GM12891 (cell line): ENCODE data around the gene CAMTA1.

Source experiments
- POLR2A ChIP-seq: IDR thresholded peaks from 2 replicates; pipeline ENCODE4 v1.6.1; 2011; ENCODE audit warnings: low read depth, low read length, control low read depth
- POLR2AphosphoS5 ChIP-seq: IDR thresholded peaks from 2 replicates; pipeline ENCODE4 v1.6.1; 2011; ENCODE audit warnings: low read depth, low read length, control low read depth
- TAF1 ChIP-seq: IDR thresholded peaks from 2 replicates; pipeline ENCODE4 v1.6.1; 2011; ENCODE audit warnings: low read depth, low read length, control low read depth

DNA sequence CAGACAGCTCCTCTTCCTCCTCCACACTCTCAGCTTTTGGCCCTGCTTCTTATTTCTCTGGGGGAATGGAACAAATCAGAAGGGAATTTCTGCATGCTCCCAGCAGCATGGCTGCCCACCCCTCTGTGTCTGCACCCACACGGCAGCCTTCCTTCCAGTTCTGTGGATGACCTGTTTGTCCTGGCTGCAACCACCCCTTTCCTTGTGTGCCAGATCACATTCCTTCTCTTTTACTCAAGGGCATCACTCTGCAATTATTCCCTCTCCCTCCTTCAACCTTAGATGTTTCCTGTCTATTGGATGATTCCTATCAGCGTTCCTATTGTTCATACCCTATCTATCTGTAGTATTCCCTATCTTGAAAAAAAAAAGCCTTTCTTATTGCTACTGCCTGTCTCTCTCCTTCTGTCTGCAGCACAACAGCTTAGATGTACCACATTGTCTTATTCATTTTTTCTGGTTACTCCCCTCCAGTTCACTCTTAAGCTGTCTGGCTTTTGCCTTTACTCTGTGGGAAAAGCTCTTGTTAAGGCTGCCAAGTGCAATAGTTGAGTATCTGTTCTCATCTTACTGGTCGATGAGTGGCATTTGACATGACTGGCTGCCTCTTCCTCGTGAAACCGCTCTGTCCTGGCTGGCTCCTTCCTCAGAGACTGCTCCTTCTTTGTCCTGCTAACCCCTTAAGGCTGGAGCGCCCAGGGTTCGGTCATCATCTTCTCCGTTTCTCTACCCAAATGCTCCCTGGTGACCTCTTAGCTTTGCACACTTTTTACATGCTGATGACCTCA lies 351.1 kb downstream of the CAMTA1 start:
- TF ChIP-seq POLR2A = no peak
- no peak for TF ChIP-seq POLR2AphosphoS5
- no peak for TF ChIP-seq TAF1
